Psoas muscle (tissue), 8 donors: ENCODE measurements around the gene MMP26. TPM values are rescaled to one million over a fixed set of nuclear protein-coding genes. Genes with fewer than 3 reads are reported as not detected.

ENCODE experiments used
- ATAC-seq, 4 donors: fragments of 200-7000 bp; cut with Tn5 transposase; one replicate each; pipeline ENCODE4 v1.9.1; 2020; ENCODE audit warnings: moderate library complexity in 3 of 4, mild to moderate bottlenecking in 2 of 4
- DNase-seq, 2 donors: peaks; one replicate each; pipeline ENCODE4 v3.0.0-alpha.2; 2020
- H3K27ac ChIP-seq: fragments of 200-600 bp; one replicate; pipeline ENCODE4 v1.8.0; 2022
- H3K27me3 ChIP-seq, 3 donors: fragments of 200-600 bp in 1 of 3; one replicate each; pipeline versions ENCODE4 v1.6.1 to v1.8.0; 2013 to 2022; ENCODE audit warnings: low read length in 2 of 3, mild to moderate bottlenecking in 2 of 3, moderate library complexity in 1 of 3; ENCODE audit not compliant: insufficient read depth in 3 of 3
- H3K36me3 ChIP-seq, 2 donors: fragments of 200-600 bp in 1 of 2; one replicate each; pipeline versions ENCODE4 v1.6.1 to v1.8.0; 2013 to 2022; ENCODE audit warnings: low read depth in 1 of 2, mild to moderate bottlenecking in 1 of 2, moderate library complexity in 1 of 2; ENCODE audit not compliant: insufficient read depth in 1 of 2
- H3K4me1 ChIP-seq: fragments of 200-600 bp; one replicate; pipeline ENCODE4 v1.8.0; 2022
- H3K4me3 ChIP-seq: fragments of 200-600 bp; one replicate; pipeline ENCODE4 v1.8.0; 2022; ENCODE audit warnings: mild to moderate bottlenecking
- H3K9me3 ChIP-seq: fragments of 200-600 bp; one replicate; pipeline ENCODE4 v1.8.0; 2022
- WGBS, 3 donors: extraction: QIAGEN DNeasy Blood & Tissue Kit; methylation state at CpG; one replicate each; pipeline versions ENCODE4 v1.1.6 to v1.1.7; 2013; 5-methylcytosine and 5-hydroxymethylcytosine counted together
- intact Hi-C, 2 donors: fragments of 100-400 bp; cut with DNase I; formaldehyde crosslinking; loops; one replicate each; pipeline versions ENCODE4 v1.11.0 to v1.14.2; 2022
- polyA plus RNA-seq, 3 donors: library from polyadenylated mRNA; stranded (reverse); fragments of 200-250 nt; gene quantifications; one replicate each; pipeline ENCODE4 v1.2.3, GENCODE V29; 2013
- total RNA-seq, 4 donors: library from RNA; stranded (reverse); fragmentation: NEBNext Ultra II Directional in 2 of 4; extraction: Animal tissue kit (Norgen Biotek cat#: 25700) in 2 of 4; gene quantifications; one replicate each; pipeline versions ENCODE4 v1.2.1 to v1.2.4, GENCODE V29; 2021 to 2023
- TF ChIP-seq, protein P1 (sequence below): fragments of 200-600 bp; IDR thresholded peaks from one replicate; pipeline ENCODE4 v1.8.0; 2022; ENCODE audit warnings: antibody characterized with exemption
- donor health status: healthy with polysubstance abuse.
- donor health status: DM: no; HTN: no; CAD: no; lungs with moderate emphysema.
- donor health status: Bipolar disorder and iron deficiency.
- donor health status: healthy.
- donor health status: DM: yes; HTN: yes; CAD: no.
- donor health status: DM: no; HTN: no; CAD: no.
- donor health status: DM: no; HTN: no; CAD: no.
- donor health status: DM: yes; HTN: yes; CAD: no.

The MMP26 gene
- total and polyA plus RNA-seq, 7 donors, result not detected

DNA sequence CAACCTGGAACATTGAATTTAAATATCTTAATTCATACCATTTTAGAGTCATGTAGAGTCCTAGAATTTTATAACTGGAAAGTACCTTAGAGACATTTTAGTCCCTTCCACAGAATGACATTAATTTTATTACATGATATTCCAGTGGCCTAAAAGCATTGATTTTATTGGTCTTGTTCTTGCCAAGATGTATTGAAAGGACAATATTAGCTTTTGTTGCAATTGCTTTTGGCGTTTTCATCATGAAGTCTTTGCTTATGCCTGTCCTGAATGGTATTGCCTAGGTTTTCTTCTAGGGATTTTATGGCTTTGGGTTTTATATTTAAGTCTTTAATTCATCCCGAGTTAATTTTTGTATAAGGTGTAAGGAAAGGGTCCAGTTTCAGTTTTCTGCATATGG is 36.2 kb downstream of the MMP26 start:
- 79 to 94% (median 83%) methylated on average over 2 of the region's 2 CpGs for WGBS, 3 donors

GRCh38 chr11:4748438-4748837 is 43.9 kb downstream of the MMP26 start:
- DNase-seq (no peak), ATAC-seq (no peak)
- H3K27ac ChIP-seq, result no peak overlapping the region
- no peak overlapping the region for H3K4me3 ChIP-seq
- H3K4me1 ChIP-seq, result no peaks in the 10 kb centered on the region
- no peaks in the 10 kb centered on the region for H3K9me3 ChIP-seq
- 73 to 80% (median 76%) methylated on average over 6 of the region's 6 CpGs for WGBS, 3 donors
- intact Hi-C loops, result no loop called here
- H3K36me3 ChIP-seq, result no peaks in the 10 kb centered on the region
- no peaks in the 10 kb centered on the region for H3K27me3 ChIP-seq
- TF ChIP-seq, protein P1, sequence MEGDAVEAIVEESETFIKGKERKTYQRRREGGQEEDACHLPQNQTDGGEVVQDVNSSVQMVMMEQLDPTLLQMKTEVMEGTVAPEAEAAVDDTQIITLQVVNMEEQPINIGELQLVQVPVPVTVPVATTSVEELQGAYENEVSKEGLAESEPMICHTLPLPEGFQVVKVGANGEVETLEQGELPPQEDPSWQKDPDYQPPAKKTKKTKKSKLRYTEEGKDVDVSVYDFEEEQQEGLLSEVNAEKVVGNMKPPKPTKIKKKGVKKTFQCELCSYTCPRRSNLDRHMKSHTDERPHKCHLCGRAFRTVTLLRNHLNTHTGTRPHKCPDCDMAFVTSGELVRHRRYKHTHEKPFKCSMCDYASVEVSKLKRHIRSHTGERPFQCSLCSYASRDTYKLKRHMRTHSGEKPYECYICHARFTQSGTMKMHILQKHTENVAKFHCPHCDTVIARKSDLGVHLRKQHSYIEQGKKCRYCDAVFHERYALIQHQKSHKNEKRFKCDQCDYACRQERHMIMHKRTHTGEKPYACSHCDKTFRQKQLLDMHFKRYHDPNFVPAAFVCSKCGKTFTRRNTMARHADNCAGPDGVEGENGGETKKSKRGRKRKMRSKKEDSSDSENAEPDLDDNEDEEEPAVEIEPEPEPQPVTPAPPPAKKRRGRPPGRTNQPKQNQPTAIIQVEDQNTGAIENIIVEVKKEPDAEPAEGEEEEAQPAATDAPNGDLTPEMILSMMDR, result no peak

More for the DNA sequence above, 36.2 kb downstream of the MMP26 start:
- ATAC-seq (no peak), DNase-seq (no peak)
- Histone ChIP-seq H3K4me1 (no peaks in the 10 kb centered on the region), H3K9me3 (no peaks in the 10 kb centered on the region), H3K4me3 (no peak overlapping the region), H3K27ac (no peak overlapping the region), H3K27me3 (no peaks in the 10 kb centered on the region), H3K36me3 (no peaks in the 10 kb centered on the region)
- TF ChIP-seq, protein P1, result no peak
- intact Hi-C loops, result no loop called here

DNA sequence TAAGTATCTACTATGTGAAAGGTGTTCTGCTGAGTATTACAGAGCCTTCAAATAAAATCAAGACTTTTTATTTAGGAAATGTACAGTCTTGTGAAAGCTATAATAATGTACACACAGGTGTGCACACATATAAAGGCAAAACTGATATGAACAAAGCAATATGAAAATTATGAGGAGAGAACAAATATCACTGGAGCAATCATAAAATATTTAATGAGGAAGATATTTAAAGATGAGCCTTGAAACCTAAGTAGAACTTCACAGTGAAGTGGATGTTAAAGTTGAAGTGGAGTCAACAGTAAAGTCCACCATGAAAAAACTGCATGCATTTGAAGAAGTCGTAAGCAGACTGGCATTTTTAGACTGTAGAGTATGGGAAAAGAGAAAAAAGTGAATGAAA is 46.6 kb downstream of the MMP26 start:
- H3K4me1 ChIP-seq, result no peaks in the 10 kb centered on the region
- no peak overlapping the region for H3K4me3 ChIP-seq
- TF ChIP-seq, protein P1, result no peak
- DNase-seq, result no peak
- intact Hi-C loops, result no loop called here
- no peaks in the 10 kb centered on the region for H3K36me3 ChIP-seq
- no peak for ATAC-seq
- 74 to 81% (median 77%) methylated on average over 1 of the region's 1 CpG for WGBS, 3 donors
- H3K27me3 ChIP-seq, result no peaks in the 10 kb centered on the region
- no peak overlapping the region for H3K27ac ChIP-seq
- no peaks in the 10 kb centered on the region for H3K9me3 ChIP-seq

Other genes with a start within 250 kb of the MMP26 start
- gene OR52K1, start 222.1 kb upstream of the MMP26 start, total RNA-seq, result not detected
- not detected for gene OR52K1, start 222.1 kb upstream of the MMP26 start, polyA plus RNA-seq
- not detected for gene OR52M1, start 159.6 kb upstream of the MMP26 start, total RNA-seq
- not detected for gene OR52M1, start 159.6 kb upstream of the MMP26 start, polyA plus RNA-seq
- gene OR52I2, start 123.0 kb upstream of the MMP26 start, total RNA-seq, result not detected
- gene OR52I2, start 123.0 kb upstream of the MMP26 start, polyA plus RNA-seq, result not detected
- not detected for gene OR52I1, start 110.7 kb upstream of the MMP26 start, total RNA-seq
- not detected for gene OR52I1, start 110.7 kb upstream of the MMP26 start, polyA plus RNA-seq
- 10 to 100 TPM in 1 of 4 donors, 1 to 10 TPM in 3; 4.9 to 11.0 (median 7.1) TPM for gene TRIM68, start 96.6 kb upstream of the MMP26 start, total RNA-seq
- 10 to 100 TPM in 1 of 3 donors, 1 to 10 TPM in 2; 3.7 to 12.5 (median 4.2) TPM for gene TRIM68, start 96.6 kb upstream of the MMP26 start, polyA plus RNA-seq
- gene OR51D1, start 67.3 kb upstream of the MMP26 start, total RNA-seq, result not detected
- not detected for gene OR51D1, start 67.3 kb upstream of the MMP26 start, polyA plus RNA-seq
- gene OR51E1, start 60.8 kb upstream of the MMP26 start, total RNA-seq, result 1 to 10 TPM in 1 of 4 donors, under 1 TPM in 3; 0.61 to 2.1 (median 0.70) TPM
- 1 to 10 TPM in 1 of 3 donors, under 1 TPM in 2; 0.77 to 1.3 (median 0.94) TPM for gene OR51E1, start 60.8 kb upstream of the MMP26 start, polyA plus RNA-seq
- gene OR51E2, start 6.9 kb upstream of the MMP26 start, total RNA-seq, result under 1 TPM in 3 of 4 donors, not detected in 1; 0.10 to 0.19 (median 0.19) TPM
- under 1 TPM in 2 of 3 donors, not detected in 1; 0.21 to 0.23 TPM for gene OR51E2, start 6.9 kb upstream of the MMP26 start, polyA plus RNA-seq
- gene OR51F1, start 65.2 kb downstream of the MMP26 start, total RNA-seq, result not detected
- not detected for gene OR51F1, start 65.2 kb downstream of the MMP26 start, polyA plus RNA-seq
- not detected for gene OR52R1, start 99.6 kb downstream of the MMP26 start, total RNA-seq
- not detected for gene OR52R1, start 99.6 kb downstream of the MMP26 start, polyA plus RNA-seq
- gene OR51F2, start 116.5 kb downstream of the MMP26 start, total RNA-seq, result not detected
- not detected for gene OR51F2, start 116.5 kb downstream of the MMP26 start, polyA plus RNA-seq
- gene OR51S1, start 144.4 kb downstream of the MMP26 start, total RNA-seq, result not detected
- not detected for gene OR51S1, start 144.4 kb downstream of the MMP26 start, polyA plus RNA-seq
- gene OR51T1, start 177.1 kb downstream of the MMP26 start, total RNA-seq, result not detected
- not detected for gene OR51T1, start 177.1 kb downstream of the MMP26 start, polyA plus RNA-seq
- not detected for gene OR51A7, start 199.0 kb downstream of the MMP26 start, total RNA-seq
- gene OR51A7, start 199.0 kb downstream of the MMP26 start, polyA plus RNA-seq, result not detected
- not detected for gene OR51G2, start 214.6 kb downstream of the MMP26 start, total RNA-seq
- not detected for gene OR51G2, start 214.6 kb downstream of the MMP26 start, polyA plus RNA-seq
- not detected for gene OR51G1, start 219.6 kb downstream of the MMP26 start, total RNA-seq
- not detected for gene OR51G1, start 219.6 kb downstream of the MMP26 start, polyA plus RNA-seq
- not detected for gene OR51A4, start 242.8 kb downstream of the MMP26 start, total RNA-seq
- gene OR51A4, start 242.8 kb downstream of the MMP26 start, polyA plus RNA-seq, result not detected